SK-N-SH (cell line): ENCODE results near the gene CDH11. TPM values are rescaled to one million over a fixed set of nuclear protein-coding genes. Genes with fewer than 3 reads are reported as not detected.

Experiments
- CTCF ChIA-PET: fragments of 300-600, 350-600 bp; formaldehyde crosslinking; extraction: SDS; loops from one replicate; lab custom pipeline; 2021; lab: Yijun Ruan, JAX
- POLR2A ChIA-PET: fragments of 350-600 bp; sonication (Branson Sonifier 250); formaldehyde crosslinking; extraction: SDS; loops from one replicate; lab custom pipeline; 2020; ENCODE audit warnings: antibody characterized with exemption, inconsistent platforms; lab: Yijun Ruan, JAX
- DNase-seq: peaks from one replicate; pipeline ENCODE4 v3.0.0; 2012
- H2AFZ ChIP-seq: fragments of 200-600 bp; sonication (generic); 2 replicates; pipeline ENCODE4 v1.8.1; 2016; ENCODE audit warnings: antibody characterized with exemption, mild to moderate bottlenecking, low read depth
- H3F3A ChIP-seq: fragments of 200-600 bp; sonication (generic); replicated peaks from 2 replicates; pipeline ENCODE3; 2016; ENCODE audit warnings: antibody characterized with exemption, mild to moderate bottlenecking; ENCODE audit not compliant: insufficient read depth
- H3K27ac ChIP-seq, 2 experiments: fragments of 200-500 bp in 1 of 2; fragments of 200-600 bp in 1 of 2; sonication (Bioruptor generic) in 1 of 2; sonication (generic), shearing (Covaris generic) in 1 of 2; 2 replicates each; pipeline versions ENCODE4 v1.5.1 to v1.6.1; 2014 to 2016; ENCODE audit warnings: low read depth in 2 of 2, inconsistent platforms in 1 of 2, low read length in 1 of 2, mild to moderate bottlenecking in 1 of 2, mixed read lengths in 1 of 2
- H3K27me3 ChIP-seq: fragments of 200-600 bp; sonication (generic), shearing (Covaris generic); 2 replicates; pipeline ENCODE4 v1.6.1; 2016; ENCODE audit warnings: mixed run types; ENCODE audit not compliant: insufficient read depth
- H3K36me3 ChIP-seq, 2 experiments: fragments of 200-500 bp in 1 of 2; fragments of 200-600 bp in 1 of 2; sonication (Bioruptor generic) in 1 of 2; sonication (generic) in 1 of 2; replicated peaks in 1 of 2; 2 replicates each; pipeline versions ENCODE3 to v1.5.1; 2014 to 2016; ENCODE audit warnings: low read length in 1 of 2, mild to moderate bottlenecking in 1 of 2; ENCODE audit not compliant: insufficient read depth in 2 of 2, control insufficient read depth in 1 of 2
- H3K4me1 ChIP-seq, 2 experiments: fragments of 200-500 bp in 1 of 2; fragments of 200-600 bp in 1 of 2; sonication (Bioruptor generic) in 1 of 2; sonication (generic), shearing (Covaris generic) in 1 of 2; 2 replicates each; pipeline versions ENCODE4 v1.5.1 to v1.6.1; 2014 to 2016; ENCODE audit warnings: low read depth in 1 of 2, low read length in 1 of 2, mixed run types in 1 of 2; ENCODE audit not compliant: insufficient read depth in 2 of 2, control insufficient read depth in 1 of 2
- H3K4me2 ChIP-seq: fragments of 200-600 bp; sonication (generic), shearing (Covaris generic); 2 replicates; pipeline ENCODE4 v1.6.1; 2017; ENCODE audit warnings: mixed run types
- H3K4me3 ChIP-seq, 2 experiments: fragments of 200-500 bp in 1 of 2; fragments of 200-600 bp in 1 of 2; sonication (Bioruptor generic) in 1 of 2; sonication (generic), shearing (Covaris generic) in 1 of 2; 2 replicates each; pipeline versions ENCODE4 v1.5.1 to v1.8.1; 2014 to 2016; ENCODE audit warnings: low read depth in 2 of 2, inconsistent platforms in 1 of 2, low read length in 1 of 2, mild to moderate bottlenecking in 1 of 2, mixed read lengths in 1 of 2, moderate library complexity in 1 of 2
- H3K79me2 ChIP-seq: fragments of 200-600 bp; sonication (generic); 2 replicates; pipeline ENCODE4 v1.8.1; 2017; ENCODE audit warnings: mild to moderate bottlenecking; ENCODE audit not compliant: insufficient read depth
- H3K9ac ChIP-seq: fragments of 200-600 bp; sonication (generic); 2 replicates; pipeline ENCODE4 v1.6.1; 2017; ENCODE audit warnings: mixed run types
- H3K9me2 ChIP-seq: fragments of 200-600 bp; sonication (generic); 2 replicates; pipeline ENCODE4 v1.6.1; 2017; ENCODE audit warnings: mixed run types
- H3K9me3 ChIP-seq: fragments of 200-600 bp; sonication (generic); 2 replicates; pipeline ENCODE4 v1.6.1; 2017; ENCODE audit warnings: mixed run types, mild to moderate bottlenecking, moderate library complexity
- H4K20me1 ChIP-seq: fragments of 200-600 bp; sonication (generic); 2 replicates; pipeline ENCODE4 v1.6.1; 2017; ENCODE audit warnings: mild to moderate bottlenecking, mixed run types; ENCODE audit not compliant: insufficient read depth
- CTCF ChIP-seq: fragments of 200-600 bp; sonication (generic); IDR thresholded peaks from 2 replicates; pipeline ENCODE4 v1.6.1; 2017; ENCODE audit warnings: antibody characterized with exemption, mild to moderate bottlenecking, moderate library complexity
- ELF1 ChIP-seq: IDR thresholded peaks from 2 replicates; pipeline ENCODE4 v1.4.0; 2012
- EZH2phosphoT487 ChIP-seq: fragments of 200-600 bp; sonication (generic); IDR thresholded peaks from 2 replicates; pipeline ENCODE4 v1.6.1; 2017; ENCODE audit warnings: low read depth, mixed run types, mild to moderate bottlenecking, antibody characterized with exemption, moderate library complexity, borderline replicate concordance
- FOSL2 ChIP-seq: IDR thresholded peaks from 2 replicates; pipeline ENCODE4 v1.4.0; 2012; ENCODE audit warnings: low read depth, mild to moderate bottlenecking, moderate library complexity, borderline replicate concordance
- FOXJ3 ChIP-seq: sonication (generic); formaldehyde crosslinking; IDR thresholded peaks from 2 replicates; pipeline ENCODE4 v1.5.1; 2020; ENCODE audit warnings: mild to moderate bottlenecking, missing genetic modification reagents
- FOXM1 ChIP-seq: IDR thresholded peaks from 2 replicates; pipeline ENCODE4 v1.4.0; 2012; ENCODE audit warnings: low read depth, mild to moderate bottlenecking
- GABPA ChIP-seq: IDR thresholded peaks from 2 replicates; pipeline ENCODE4 v1.4.0; 2012; ENCODE audit warnings: low read depth, mild to moderate bottlenecking
- IRF3 ChIP-seq: fragments of 150-350 bp; IDR thresholded peaks from 2 replicates; pipeline ENCODE4 v1.6.1; 2016; ENCODE audit warnings: mild to moderate bottlenecking, low read depth, low read length
- MEF2A ChIP-seq: IDR thresholded peaks from 2 replicates; pipeline ENCODE4 v1.4.0; 2012; ENCODE audit warnings: low read depth, borderline replicate concordance
- PBX3 ChIP-seq: IDR thresholded peaks from 2 replicates; pipeline ENCODE4; 2012
- POLR2AphosphoS5 ChIP-seq: IDR thresholded peaks from 2 replicates; pipeline ENCODE4 v1.6.1; 2012; ENCODE audit warnings: low read depth, low read length
- RCOR1 ChIP-seq: fragments of 150-350 bp; IDR thresholded peaks from 2 replicates; pipeline ENCODE4 v1.6.1; 2017; ENCODE audit warnings: antibody characterized with exemption, low read length
- SIN3A ChIP-seq: IDR thresholded peaks from 2 replicates; pipeline ENCODE4 v1.6.1; 2012; ENCODE audit warnings: low read depth, mild to moderate bottlenecking, low read length, moderate library complexity, borderline replicate concordance
- TAF1 ChIP-seq: IDR thresholded peaks from 2 replicates; pipeline ENCODE4 v1.6.1; 2012; ENCODE audit warnings: low read depth, mild to moderate bottlenecking, low read length, moderate library complexity, borderline replicate concordance
- USF2 ChIP-seq: fragments of 150-350 bp; IDR thresholded peaks from 2 replicates; pipeline ENCODE4 v1.6.1; 2017; ENCODE audit warnings: antibody characterized with exemption, low read length, low read depth, borderline replicate concordance
- YY1 ChIP-seq: IDR thresholded peaks from 2 replicates; pipeline ENCODE4 v1.4.0; 2012; ENCODE audit warnings: low read depth, mild to moderate bottlenecking
- ZBTB33 ChIP-seq: IDR thresholded peaks from 2 replicates; pipeline ENCODE4 v1.4.0; 2012; ENCODE audit warnings: low read depth, borderline replicate concordance
- WGBS: methylation state at CpG from one replicate; pipeline ENCODE4 v1.1.6; 2017; ENCODE audit warnings: low lambda C conversion rate; 5-methylcytosine and 5-hydroxymethylcytosine counted together
- polyA plus RNA-seq, 3 experiments: library from polyadenylated mRNA; depleted of rRNA; stranded (reverse); fragments of >200 nt; gene quantifications; 2 replicates each; pipeline ENCODE4 v1.2.3, GENCODE V29; 2012

CDH11 gene
- polyA plus RNA-seq, 1 of the 3 experiments (the other 2 are of a cell fraction), result 269 TPM

- TF ChIP-seq CTCF, result no peak
- no peak for TF ChIP-seq EZH2phosphoT487
- TF ChIP-seq ZBTB33, result no peak
- no peak for TF ChIP-seq RCOR1
- TF ChIP-seq POLR2AphosphoS5, result no peak
- TF ChIP-seq ELF1, result no peak
Observed at GRCh38 chr16:65010125-65010524, 111.7 kb downstream of the CDH11 start (continued).

GRCh38 chr16:65005696-65006095 is 116.2 kb downstream of the CDH11 start:
- DNase-seq, result no peak
- Histone ChIP-seq H3K9me2 (no peaks in the 10 kb centered on the region), H3K4me3 (no peak overlapping the region), H3K4me2 (no peak overlapping the region), H3K4me1 (peaks cover 0 to 21% of the 10 kb centered on the region in 2 experiments; a peak in 2 of 4 replicates), H3K9ac (no peak overlapping the region), H3K9me3 (no peaks in the 10 kb centered on the region), H3K36me3 (peaks cover 28 to 56% of the 10 kb centered on the region in 2 experiments), H3K27me3 (no peaks in the 10 kb centered on the region), H3F3A (peaks cover 49% of the 10 kb centered on the region), H2AFZ (no peak overlapping the region), H3K79me2 (peaks cover 78% of the 10 kb centered on the region), H3K27ac (no peak overlapping the region; a peak in 1 of 4 replicates), H4K20me1 (peaks cover 15% of the 10 kb centered on the region)
- TF ChIP-seq TAF1 (no peak), FOSL2 (no peak)
- POLR2A ChIA-PET, result no interaction called here
- CTCF ChIA-PET, result no interaction called here
- 44% methylated on average over 1 of the region's 1 CpG for WGBS

GRCh38 chr16:65004570-65004969 is 117.3 kb downstream of the CDH11 start:
- H3K27ac ChIP-seq, result 0 out of 4 replicates have a peak overlapping the region, but pooled peaks of 1 of the 2 experiments have one; percentile 98
- no peak overlapping the region for H2AFZ ChIP-seq
- peaks cover 76% of the 10 kb centered on the region for H3K79me2 ChIP-seq
- no peaks in the 10 kb centered on the region for H3K9me2 ChIP-seq
- peaks cover 31 to 67% of the 10 kb centered on the region in 2 experiments for H3K36me3 ChIP-seq
- H3K4me3 ChIP-seq, result no peak overlapping the region
- peaks cover 55% of the 10 kb centered on the region for H3F3A ChIP-seq
- WGBS, result 72% methylated on average over 8 of the region's 16 CpGs
- H3K9me3 ChIP-seq, result no peaks in the 10 kb centered on the region
- no peak for DNase-seq
- H3K27me3 ChIP-seq, result no peaks in the 10 kb centered on the region
- no peak overlapping the region for H3K9ac ChIP-seq
- ChIA-PET POLR2A (no interaction called here), CTCF (no interaction called here)
- peaks cover 4% of the 10 kb centered on the region for H4K20me1 ChIP-seq
- H3K4me2 ChIP-seq, result no peak overlapping the region
- peaks cover 0 to 21% of the 10 kb centered on the region in 2 experiments; a peak in 2 of 4 replicates for H3K4me1 ChIP-seq
- TF ChIP-seq USF2 (no peak), YY1 (no peak), GABPA (no peak), MEF2A (no peak), SIN3A (no peak), FOSL2 (no peak), FOXJ3 (CRISPR knock-in tag) (no peak), PBX3 (no peak), FOXM1 (no peak), IRF3 (no peak)
